Sigmoid colon (tissue), 4 donors: ENCODE data around the gene SSTR5.

Experiments used
- EP300 ChIP-seq, 4 donors: sonication (generic); formaldehyde crosslinking; IDR thresholded peaks; one replicate each; pipeline ENCODE4 v1.6.1; 2017; ENCODE audit warnings: antibody characterized with exemption in 4 of 4
- POLR2A ChIP-seq, 2 donors: fragments of 450-650 bp; IDR thresholded peaks; one replicate each; pipeline ENCODE4 v1.6.1; 2016; ENCODE audit warnings: antibody characterized with exemption in 2 of 2, mild to moderate bottlenecking in 2 of 2, moderate library complexity in 2 of 2
- POLR2AphosphoS5 ChIP-seq, 4 donors: sonication (generic); formaldehyde crosslinking; IDR thresholded peaks; one replicate each; pipeline ENCODE4 v1.6.1; 2017; ENCODE audit warnings: antibody characterized with exemption in 4 of 4
- TF ChIP-seq, protein P1 (sequence below), 4 experiments: fragments of 450-650 bp in 3 of 4; fragments of 200-600 bp in 1 of 4; IDR thresholded peaks; one replicate each; pipeline ENCODE4 v1.5.1; 2016 to 2019; ENCODE audit warnings: antibody characterized with exemption in 4 of 4, mild to moderate bottlenecking in 3 of 4, moderate library complexity in 2 of 4

DNA sequence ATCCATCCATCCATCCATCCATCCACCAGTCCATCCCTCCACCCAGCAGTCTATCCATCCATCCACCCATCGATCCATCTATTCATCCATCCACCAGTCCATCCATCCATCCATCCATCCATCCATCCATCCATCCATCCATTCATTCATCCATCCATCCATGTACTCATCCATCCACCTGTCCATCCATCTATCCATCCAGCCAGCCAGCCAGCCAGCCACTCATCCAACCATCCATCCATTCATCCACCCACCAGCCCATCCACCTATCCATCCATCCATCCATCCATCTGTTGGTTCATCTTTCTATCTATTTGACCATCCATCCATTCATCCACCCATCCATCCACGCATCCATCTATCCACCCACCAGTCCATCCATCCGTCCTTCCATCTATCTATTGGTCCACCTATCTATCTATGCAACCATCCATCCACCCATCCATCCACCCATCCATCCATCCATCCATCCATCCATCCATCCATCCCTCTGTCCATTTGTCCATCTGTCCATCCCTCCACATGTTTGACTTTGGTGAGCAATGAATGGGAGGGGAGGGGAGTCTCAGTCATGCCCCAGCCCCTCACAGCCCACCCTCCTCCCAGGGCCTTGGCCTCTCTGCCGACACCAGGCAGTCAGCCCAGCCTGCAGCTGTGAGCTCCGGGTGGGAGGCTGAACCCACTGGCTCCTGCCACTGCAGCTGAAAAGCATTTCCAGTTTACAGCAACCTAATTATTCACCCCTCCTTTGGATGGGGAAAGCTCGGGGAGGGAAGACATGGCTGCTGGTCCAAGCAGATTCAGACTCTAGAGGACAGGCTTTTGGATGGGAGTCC lies 38.1 kb upstream of the SSTR5 start:
- TF ChIP-seq, protein P1, sequence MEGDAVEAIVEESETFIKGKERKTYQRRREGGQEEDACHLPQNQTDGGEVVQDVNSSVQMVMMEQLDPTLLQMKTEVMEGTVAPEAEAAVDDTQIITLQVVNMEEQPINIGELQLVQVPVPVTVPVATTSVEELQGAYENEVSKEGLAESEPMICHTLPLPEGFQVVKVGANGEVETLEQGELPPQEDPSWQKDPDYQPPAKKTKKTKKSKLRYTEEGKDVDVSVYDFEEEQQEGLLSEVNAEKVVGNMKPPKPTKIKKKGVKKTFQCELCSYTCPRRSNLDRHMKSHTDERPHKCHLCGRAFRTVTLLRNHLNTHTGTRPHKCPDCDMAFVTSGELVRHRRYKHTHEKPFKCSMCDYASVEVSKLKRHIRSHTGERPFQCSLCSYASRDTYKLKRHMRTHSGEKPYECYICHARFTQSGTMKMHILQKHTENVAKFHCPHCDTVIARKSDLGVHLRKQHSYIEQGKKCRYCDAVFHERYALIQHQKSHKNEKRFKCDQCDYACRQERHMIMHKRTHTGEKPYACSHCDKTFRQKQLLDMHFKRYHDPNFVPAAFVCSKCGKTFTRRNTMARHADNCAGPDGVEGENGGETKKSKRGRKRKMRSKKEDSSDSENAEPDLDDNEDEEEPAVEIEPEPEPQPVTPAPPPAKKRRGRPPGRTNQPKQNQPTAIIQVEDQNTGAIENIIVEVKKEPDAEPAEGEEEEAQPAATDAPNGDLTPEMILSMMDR (IDR thresholded peaks at IDR 0.05), result no peak
- TF ChIP-seq POLR2AphosphoS5 (IDR thresholded peaks at IDR 0.05) (no peak), POLR2A (IDR thresholded peaks at IDR 0.05) (no peak), EP300 (IDR thresholded peaks at IDR 0.05) (no peak)
